ENCODE results near the gene ERGIC3.

The ERGIC3 gene

DNA sequence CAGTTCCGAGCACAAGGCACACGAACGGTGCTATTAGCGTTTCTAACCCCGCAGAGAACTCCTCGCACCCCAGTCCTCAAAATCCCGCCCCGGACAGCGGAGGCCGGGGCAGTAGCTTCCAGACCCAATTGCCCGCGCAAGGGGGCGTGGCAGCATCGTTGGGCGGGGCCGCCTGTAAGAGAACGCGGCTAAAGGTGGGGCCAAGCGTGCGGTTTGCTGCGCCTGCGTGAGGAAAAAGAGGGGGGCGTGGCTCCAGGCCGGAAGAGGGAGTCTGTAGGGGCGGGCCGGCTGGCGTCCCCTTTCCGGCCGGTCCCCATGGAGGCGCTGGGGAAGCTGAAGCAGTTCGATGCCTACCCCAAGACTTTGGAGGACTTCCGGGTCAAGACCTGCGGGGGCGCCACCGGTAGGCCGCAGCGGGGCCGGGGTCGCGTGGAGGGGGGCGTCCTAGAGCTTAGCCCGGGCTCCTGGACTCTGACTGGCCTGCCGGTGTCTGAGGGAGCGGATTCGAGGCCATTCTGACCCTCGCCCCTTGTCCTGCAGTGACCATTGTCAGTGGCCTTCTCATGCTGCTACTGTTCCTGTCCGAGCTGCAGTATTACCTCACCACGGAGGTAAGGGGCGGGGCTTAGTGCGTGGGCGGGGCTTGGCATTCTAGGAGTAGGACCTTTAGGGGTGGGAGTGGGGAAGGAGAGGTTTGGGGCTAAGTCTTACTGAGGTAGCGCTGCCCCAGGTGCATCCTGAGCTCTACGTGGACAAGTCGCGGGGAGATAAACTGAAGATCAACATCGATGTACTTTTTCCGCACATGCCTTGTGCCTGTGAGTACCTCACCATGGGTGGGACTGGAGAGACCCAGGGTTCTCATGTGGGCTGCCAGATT lies at the start of gene ERGIC3:
TSS of gene ERGIC3 (plus strand) at position 296 of the 880 bp plus-strand sequence. CDS start at position 316, 20 bp downstream.
- FAIRE-seq (peak; percentile 96), DNase-seq (ENCODE audit: insufficient read length, low spot score) (peak; percentile 89)

DNA sequence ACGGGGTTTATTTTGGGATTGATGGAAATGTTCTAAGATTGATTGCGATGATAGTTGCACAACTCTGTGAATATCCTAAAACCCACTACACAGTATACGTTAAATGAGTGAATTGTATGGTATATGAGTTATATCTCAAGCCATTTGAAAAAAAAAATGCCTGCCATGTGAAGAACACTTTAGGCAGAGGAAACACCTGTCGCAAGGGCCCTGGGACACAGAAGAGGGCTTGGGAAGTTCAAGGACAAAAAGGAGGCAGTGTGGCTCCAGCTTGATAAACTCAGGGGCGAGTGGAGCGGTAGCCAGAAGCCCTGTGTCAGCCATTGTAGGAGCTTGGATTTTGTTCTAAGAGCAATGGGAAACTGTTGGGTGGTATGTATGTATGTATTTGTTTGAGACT lies 49.5 kb upstream of the ERGIC3 start:
- FAIRE-seq = no peak
- DNase-seq (ENCODE audit: insufficient read length, low spot score) = no peak

DNA sequence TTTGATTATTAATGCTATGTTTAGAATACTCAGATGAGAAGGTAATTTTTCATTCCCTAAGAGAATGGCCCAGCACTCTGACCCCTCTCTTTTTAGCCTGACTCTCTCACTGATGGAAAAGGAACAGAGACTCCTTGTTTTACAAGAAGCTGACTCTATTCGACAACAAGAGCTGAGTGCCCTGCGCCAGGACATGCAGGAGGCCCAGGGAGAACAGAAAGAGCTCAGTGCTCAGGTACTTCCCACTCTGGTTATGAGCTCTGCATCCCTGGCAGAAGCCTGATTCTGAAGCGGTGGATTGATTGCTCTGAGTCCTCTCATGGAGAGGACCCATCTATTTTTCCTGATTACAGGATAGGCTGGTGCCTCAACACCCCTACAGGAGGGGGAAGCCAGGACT lies 45.4 kb upstream of the ERGIC3 start:
- DNase-seq (ENCODE audit: insufficient read length, low spot score) = no peak
- no peak for FAIRE-seq

DNA sequence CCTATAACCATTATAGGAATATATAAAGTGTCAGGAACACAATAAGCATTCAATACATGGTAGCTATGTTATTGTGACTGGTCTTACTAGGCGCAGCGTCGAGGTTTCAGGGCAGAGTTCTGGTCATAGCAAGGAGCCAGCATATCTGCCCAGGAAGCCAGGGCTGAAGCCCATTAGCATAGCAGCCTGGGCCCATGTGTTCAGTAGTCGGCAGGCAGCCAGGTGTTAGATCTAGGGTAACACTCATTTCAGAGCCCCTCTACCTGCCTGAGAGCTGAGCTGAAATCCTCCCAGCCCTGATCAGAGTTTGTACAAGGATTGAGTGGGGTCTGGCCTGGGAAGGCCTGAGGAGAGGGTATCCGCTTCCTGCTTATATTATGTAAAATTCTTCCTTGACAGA lies 44.6 kb upstream of the ERGIC3 start:
- no peak for DNase-seq (ENCODE audit: insufficient read length, low spot score)
- no peak for FAIRE-seq

DNA sequence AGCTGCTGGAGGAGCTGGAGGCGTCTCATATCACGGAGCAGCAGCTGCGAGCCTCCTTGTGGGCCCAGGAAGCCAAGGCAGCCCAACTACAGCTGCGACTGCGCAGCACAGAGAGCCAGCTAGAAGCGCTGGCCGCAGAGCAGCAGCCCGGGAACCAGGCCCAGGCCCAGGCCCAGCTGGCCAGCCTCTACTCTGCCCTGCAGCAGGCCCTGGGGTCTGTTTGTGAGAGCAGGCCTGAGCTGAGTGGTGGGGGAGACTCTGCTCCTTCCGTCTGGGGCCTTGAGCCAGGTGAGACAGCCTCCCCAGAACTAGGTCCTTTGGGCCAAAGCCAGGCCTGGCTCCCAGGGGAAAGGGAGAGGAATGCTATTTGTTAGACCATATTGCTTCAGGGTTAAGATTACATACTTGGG lies 44.1 kb upstream of the ERGIC3 start:
- no peak for DNase-seq (ENCODE audit: insufficient read length, low spot score)
- FAIRE-seq = no peak

DNA sequence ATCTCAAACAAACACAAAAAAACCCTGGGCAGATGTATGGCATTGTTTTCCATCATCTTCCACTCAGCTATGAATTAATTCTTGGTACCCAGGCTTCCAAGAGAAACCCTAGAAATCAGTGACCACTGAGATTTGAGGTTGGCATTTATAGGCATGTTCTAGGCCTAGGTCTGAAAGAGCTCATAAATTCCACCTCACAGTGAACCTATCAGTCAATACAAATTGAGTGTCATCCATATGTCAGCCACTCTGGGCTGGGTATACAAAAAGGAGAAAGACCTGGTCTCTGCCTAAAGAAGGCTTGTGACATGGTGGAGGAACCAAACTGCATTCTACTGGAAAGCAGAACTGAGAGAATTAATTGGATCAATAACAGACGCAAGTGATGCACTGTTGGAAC lies 42.6 kb upstream of the ERGIC3 start:
- FAIRE-seq = no peak

DNA sequence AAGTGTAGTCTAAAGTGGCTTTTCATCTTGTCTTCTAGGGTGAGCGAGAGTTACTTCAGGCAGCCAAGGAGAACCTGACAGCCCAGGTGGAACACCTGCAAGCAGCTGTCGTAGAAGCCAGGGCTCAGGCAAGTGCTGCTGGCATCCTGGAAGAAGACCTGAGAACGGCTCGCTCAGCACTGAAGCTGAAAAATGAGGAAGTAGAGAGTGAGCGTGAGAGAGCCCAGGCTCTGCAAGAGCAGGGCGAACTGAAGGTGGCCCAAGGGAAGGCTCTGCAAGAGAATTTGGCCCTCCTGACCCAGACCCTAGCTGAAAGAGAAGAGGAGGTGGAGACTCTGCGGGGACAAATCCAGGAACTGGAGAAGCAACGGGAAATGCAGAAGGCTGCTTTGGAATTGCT lies 39.5 kb upstream of the ERGIC3 start:
- FAIRE-seq = peak; percentile 82
- DNase-seq (ENCODE audit: insufficient read length, low spot score) = no peak

More for the DNA sequence above, 42.6 kb upstream of the ERGIC3 start:
- no peak for DNase-seq (ENCODE audit: insufficient read length, low spot score)

DNA sequence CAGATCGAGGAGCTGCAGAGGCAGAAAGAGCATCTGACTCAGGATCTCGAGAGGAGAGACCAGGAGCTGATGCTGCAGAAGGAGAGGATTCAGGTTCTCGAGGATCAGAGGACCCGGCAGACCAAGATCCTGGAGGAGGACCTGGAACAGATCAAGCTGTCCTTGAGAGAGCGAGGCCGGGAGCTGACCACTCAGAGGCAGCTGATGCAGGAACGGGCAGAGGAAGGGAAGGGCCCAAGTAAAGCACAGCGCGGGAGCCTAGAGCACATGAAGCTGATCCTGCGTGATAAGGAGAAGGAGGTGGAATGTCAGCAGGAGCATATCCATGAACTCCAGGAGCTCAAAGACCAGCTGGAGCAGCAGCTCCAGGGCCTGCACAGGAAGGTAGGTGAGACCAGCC lies 38.6 kb upstream of the ERGIC3 start:
- no peak for FAIRE-seq
- no peak for DNase-seq (ENCODE audit: insufficient read length, low spot score)

DNA sequence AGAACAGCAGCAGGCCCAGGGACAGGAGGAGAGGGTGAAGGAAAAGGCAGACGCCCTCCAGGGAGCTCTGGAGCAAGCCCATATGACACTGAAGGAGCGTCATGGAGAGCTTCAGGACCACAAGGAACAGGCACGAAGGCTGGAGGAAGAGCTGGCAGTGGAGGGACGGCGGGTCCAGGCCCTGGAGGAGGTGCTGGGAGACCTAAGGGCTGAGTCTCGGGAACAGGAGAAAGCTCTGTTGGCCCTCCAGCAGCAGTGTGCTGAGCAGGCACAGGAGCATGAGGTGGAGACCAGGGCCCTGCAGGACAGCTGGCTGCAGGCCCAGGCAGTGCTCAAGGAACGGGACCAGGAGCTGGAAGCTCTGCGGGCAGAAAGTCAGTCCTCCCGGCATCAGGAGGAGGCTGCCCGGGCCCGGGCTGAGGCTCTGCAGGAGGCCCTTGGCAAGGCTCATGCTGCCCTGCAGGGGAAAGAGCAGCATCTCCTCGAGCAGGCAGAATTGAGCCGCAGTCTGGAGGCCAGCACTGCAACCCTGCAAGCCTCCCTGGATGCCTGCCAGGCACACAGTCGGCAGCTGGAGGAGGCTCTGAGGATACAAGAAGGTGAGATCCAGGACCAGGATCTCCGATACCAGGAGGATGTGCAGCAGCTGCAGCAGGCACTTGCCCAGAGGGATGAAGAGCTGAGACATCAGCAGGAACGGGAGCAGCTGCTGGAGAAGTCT lies 37.9 kb upstream of the ERGIC3 start:
- no peak for FAIRE-seq

DNA sequence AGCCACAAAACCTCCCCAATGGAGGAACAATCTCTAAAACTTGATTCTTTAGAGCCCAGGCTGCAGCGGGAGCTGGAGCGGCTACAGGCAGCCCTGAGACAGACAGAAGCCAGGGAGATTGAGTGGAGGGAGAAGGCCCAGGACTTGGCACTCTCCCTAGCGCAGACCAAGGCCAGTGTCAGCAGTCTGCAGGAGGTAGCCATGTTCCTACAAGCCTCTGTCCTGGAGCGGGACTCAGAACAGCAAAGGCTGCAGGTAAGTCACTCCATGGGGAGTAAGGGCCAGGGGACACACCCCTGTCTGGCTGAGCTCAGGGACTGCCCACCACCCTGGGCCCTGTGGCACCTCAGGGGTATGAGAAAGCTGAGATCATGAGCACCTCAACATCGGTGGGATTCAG lies 37.1 kb upstream of the ERGIC3 start:
- FAIRE-seq (no peak), DNase-seq (ENCODE audit: insufficient read length, low spot score) (no peak)

More for the DNA sequence above, 37.9 kb upstream of the ERGIC3 start:
- DNase-seq (ENCODE audit: insufficient read length, low spot score) = no peak

DNA sequence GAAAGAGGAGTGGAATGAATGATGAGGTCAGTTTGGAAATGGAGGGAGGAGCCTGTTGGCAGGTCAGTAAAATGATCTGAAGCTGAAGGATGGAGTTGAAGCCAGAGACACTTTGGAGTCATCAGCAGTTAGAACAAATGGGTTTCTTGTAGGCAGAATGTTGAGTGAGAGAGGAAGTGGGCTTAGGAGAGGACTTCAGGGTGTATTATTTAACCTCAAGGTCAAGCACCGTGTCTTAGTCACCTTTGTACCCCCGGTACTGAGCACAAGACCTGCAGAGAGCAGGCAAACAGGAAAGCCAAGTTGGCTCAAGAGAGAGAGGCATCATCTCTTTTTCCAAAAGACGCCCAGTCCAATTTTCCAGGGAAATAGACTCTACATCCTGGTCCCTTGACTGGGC lies 35.7 kb upstream of the ERGIC3 start:
- no peak for FAIRE-seq

DNA sequence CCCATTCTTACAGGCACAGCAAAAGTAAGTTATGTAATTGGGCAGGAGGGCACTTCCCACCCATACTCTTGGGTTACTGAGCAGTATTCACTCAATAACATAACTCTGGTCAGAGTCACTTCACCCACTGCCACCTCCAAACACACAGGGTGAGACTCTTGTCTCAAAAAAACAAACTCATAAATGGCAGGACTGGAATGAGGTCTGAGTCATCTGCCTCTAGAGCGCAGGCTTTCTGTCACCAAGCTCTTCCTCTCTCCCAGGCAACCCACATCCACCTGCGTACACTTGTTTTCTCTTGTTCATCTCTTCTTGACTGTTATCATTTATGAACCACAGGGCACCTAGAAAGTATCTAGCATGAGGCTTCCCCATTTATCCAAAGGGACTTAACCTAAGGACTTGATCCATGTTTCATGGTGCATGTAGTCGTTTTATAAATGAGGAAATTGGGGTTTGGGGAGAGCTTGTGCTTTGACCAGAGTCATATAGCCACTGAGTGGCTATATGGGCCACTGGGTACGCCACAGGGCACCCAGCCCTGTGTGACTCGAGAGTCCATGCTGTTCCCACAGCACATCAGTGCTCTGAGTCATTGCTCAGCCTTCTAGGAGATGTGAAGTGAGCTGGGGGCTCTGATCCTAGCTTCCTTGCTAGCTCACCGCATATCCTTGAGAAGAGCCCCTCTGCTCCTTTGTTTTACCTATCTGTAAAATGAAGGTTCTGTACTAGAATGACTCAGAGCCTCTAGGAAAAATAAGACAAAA lies 34.8 kb upstream of the ERGIC3 start:
- FAIRE-seq (no peak), DNase-seq (ENCODE audit: insufficient read length, low spot score) (no peak)

More for the DNA sequence above, 35.7 kb upstream of the ERGIC3 start:
- no peak for DNase-seq (ENCODE audit: insufficient read length, low spot score)

DNA sequence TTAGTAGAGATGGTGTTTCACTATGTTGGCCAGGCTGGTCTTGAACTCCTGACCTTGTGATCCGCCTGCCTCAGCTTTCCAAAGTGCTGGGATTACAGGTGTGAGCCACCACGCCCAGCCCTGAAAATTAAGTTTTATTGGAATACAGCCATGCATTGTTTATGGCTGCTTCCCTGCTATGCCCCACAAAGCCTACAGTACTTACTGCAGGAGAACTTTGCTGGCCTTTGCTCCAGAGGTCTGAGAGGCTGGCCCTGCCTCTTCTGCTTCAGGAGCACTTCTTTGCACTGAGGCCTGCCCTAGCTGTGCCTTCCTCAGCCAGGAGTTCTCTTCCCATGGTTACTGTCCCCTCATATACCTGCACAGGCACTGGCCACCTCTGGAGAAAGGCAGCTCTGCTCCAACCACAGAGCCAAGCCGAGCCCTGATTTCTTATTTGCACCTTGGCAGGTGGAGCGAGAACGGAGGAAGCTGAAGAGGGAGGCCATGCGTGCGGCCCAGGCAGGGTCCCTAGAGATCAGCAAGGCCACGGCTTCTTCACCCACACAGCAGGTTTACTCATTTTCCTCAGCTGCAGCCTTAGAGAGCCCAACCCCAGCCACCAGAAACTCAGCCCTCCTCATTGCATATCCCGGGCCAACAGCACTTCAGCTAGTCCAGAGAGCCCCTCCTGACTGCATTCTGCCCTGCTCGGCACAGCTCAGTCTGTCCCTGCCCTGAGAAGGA lies 33.2 kb upstream of the ERGIC3 start:
- FAIRE-seq = no peak

DNA sequence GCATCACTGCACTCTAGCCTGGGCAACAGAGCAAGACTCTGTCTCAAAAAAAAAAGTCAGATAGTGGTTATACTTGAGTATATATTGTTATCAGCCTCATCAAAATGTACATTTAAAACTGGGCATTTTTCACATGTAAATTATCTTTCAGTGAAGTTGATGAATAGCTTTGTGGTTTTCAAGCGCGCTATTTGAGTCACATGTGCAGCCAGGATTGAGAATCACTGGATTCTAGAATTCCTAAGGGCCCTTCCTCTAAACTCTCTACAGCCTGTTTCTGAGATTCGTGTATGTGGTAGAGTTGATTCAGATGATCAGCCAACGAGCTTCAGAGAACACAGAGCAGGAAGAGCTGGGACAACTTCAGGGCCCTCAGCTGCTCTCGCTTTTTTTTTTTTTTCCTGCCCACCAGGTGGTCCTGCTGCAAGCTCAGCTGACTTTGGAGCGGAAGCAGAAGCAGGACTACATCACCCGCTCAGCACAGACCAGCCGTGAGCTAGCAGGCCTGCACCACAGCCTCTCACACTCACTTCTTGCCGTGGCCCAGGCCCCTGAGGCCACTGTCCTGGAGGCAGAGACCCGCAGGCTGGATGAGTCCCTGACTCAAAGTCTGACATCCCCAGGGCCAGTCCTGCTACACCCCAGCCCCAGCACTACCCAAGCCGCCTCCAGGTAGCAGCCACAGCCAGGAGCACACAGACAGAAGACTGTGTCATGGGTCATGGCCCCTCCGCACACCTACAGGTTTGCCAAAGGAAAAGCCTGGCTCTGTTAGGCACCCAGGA lies 30.7 kb upstream of the ERGIC3 start:
- FAIRE-seq = no peak
- DNase-seq (ENCODE audit: insufficient read length, low spot score) = no peak

More for the DNA sequence above, 33.2 kb upstream of the ERGIC3 start:
- DNase-seq (ENCODE audit: insufficient read length, low spot score) = no peak

DNA sequence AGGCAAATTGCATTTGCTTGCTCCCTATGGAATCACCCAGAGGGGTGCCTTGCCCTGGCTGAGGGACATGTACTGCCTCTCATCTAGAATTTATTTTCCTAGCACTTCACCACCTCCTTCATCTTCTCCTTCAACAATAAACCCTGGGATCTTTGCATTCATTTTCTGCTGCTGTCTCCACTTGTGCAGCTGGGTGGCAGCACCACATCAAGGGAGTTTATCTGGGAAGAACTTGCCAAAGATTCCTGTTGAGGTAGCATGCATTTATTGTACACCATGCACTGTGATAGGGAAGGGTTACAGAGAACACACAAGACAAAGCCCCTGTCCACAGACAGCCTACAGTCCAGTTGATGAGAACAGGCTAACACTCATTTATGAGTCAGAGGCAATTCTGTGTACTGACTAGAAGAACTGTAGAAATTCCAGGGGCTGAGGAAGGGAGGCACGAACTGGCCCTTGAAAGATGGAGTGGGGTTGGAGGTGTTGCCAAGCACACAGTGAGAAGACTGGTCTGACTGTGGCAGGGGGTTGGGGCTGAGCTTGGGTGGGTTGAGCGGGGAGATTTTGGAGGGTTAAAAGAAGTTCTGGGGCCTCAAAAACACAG lies 30.0 kb upstream of the ERGIC3 start:
- DNase-seq (ENCODE audit: insufficient read length, low spot score) = no peak
- no peak for FAIRE-seq

DNA sequence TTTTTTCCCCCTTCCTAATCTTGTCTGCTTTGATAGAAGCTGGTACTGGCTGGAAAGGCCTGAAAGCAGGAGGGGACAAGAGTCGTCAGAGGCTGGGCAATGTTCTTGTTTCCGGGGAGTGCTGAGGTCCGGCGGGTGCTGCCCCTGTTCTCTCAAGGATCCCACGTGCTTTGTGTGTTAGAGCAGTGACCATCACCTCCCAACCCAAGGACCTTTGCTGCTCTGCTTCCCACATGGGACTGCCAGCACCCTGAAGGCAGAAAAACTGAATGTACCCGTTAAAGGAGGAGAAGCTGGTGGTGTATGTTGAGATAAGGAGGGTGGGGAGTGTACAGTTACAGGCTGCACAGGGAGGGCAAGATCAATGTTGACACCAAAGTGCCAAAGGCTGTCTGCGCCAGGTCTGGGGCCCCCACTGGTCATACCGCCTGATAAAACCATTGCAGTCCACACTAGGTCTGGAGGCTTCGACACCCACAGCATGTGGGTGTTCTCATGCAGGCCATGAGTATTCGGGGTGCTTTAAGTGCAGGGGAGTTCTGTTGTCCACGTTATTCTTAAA lies 27.4 kb upstream of the ERGIC3 start:
- FAIRE-seq = no peak
- DNase-seq (ENCODE audit: insufficient read length, low spot score) = no peak

DNA sequence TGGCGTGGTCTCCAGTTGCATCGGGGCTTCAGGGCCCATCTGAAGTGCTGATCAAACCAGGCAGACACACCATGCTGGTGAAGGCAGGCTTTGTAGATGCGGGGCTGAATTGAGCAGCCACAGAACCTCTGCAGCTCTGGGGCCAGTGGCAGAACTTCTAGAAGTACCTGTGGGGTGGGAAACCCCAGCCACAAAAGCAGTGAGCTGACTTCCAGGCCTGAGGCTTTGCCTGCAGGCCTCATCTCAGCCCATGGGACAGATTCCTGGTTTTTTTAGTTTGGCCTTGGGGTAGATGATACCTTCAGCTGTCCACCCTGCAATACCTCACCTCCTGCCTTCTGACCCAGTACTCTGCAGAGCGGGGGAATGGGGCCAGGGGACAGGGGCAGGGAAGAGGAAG lies 26.5 kb upstream of the ERGIC3 start:
- FAIRE-seq = no peak
- no peak for DNase-seq (ENCODE audit: insufficient read length, low spot score)

DNA sequence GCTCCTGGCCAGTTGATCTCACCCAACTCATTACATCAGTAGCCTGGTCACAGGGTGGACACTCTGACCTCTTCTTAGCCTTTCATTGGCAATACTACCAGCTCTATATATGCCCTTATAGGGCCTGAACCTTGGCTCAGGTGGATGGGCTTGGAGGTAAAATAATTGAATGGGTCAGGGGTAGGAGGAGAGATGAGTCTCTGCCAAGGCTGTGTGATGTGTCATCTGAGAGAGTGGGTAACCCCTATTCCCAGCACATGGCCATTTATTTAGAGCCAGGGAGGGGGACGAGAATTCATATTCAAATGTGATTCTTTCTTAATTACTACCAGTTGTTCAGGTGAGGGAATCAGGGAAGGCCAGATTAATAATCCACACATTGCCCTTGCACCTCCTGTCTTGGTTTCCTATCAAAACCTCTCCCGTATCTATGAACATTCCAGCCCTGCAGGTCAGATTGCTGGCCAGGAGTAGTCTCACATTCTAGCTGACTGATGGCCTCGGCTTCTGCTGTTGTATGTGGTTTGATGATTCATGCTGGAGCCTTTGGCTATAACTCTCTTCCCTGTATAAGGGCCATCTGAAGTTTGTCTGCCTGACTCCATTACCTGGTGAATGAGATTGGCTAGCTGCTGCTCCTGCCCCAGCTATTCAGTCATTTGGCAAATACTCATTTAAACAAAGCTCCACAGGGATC lies 25.8 kb upstream of the ERGIC3 start:
- FAIRE-seq = no peak
- DNase-seq (ENCODE audit: insufficient read length, low spot score) = no peak

All from GM19239 (cell line).